A549 (cell line): ENCODE data around the gene ADM2. TPM values are rescaled to one million over a fixed set of nuclear protein-coding genes. Genes with fewer than 3 reads are reported as not detected.

Experiments used
- ATAC-seq, 2 experiments: fragments of 200-7000 bp in 1 of 2; fragments of >200 bp in 1 of 2; cut with Nextera tagmentation in 1 of 2; cut with Tn5 transposase in 1 of 2; 3 replicates each; pipeline versions ENCODE4 v1.8.0 to v1.9.1; 2018 to 2020; ENCODE audit warnings: mild to moderate bottlenecking in 1 of 2, moderate library complexity in 1 of 2
- CTCF ChIA-PET: fragments of 300-600 bp; sonication (Branson Sonifier 250); formaldehyde crosslinking; extraction: SDS; loops from one replicate; lab custom pipeline; 2021; ENCODE audit warnings: antibody characterized with exemption, inconsistent platforms; lab: Yijun Ruan, JAX
- POLR2A ChIA-PET: fragments of 350-600 bp; formaldehyde crosslinking; extraction: SDS; loops from one replicate; lab custom pipeline; 2021; ENCODE audit warnings: antibody characterized with exemption, inconsistent platforms; lab: Yijun Ruan, JAX
- DNase-seq, 2 experiments: peaks; one replicate each; pipeline versions ENCODE4 v3.0.0 to v3.0.0-alpha.2; 2011 to 2016; ENCODE audit warnings: low read depth in 1 of 2, low spot score in 1 of 2
- FAIRE-seq: peaks from 2 replicates; lab custom pipeline; 2011; peaks lifted over from hg19 to GRCh38; lab: Jason Lieb, UNC
- H3K27ac ChIP-seq, 2 experiments: fragments of >200 bp; sonication (Bioruptor Twin); formaldehyde crosslinking; 3 replicates each; pipeline ENCODE4 v1.5.1; 2016 to 2017
- H3K4me1 ChIP-seq: fragments of >200 bp; sonication (Bioruptor Twin); formaldehyde crosslinking; 3 replicates; pipeline ENCODE4 v1.6.1; 2016
- H3K4me2 ChIP-seq: fragments of >200 bp; sonication (Bioruptor Twin); formaldehyde crosslinking; 3 replicates; pipeline ENCODE4 v1.6.1; 2016
- H3K4me3 ChIP-seq: fragments of >200 bp; sonication (Bioruptor Twin); formaldehyde crosslinking; 3 replicates; pipeline ENCODE4 v1.5.1; 2016
- H3K9me3 ChIP-seq: fragments of >200 bp; sonication (Bioruptor Twin); formaldehyde crosslinking; 3 replicates; pipeline ENCODE4 v1.6.1; 2016
- BHLHE40 ChIP-seq: IDR thresholded peaks from 2 replicates; pipeline ENCODE4 v1.6.1; 2012; ENCODE audit warnings: low read depth, low read length, inconsistent platforms
- CBX2 ChIP-seq: fragments of 200-600 bp; sonication (generic); IDR thresholded peaks from 2 replicates; pipeline ENCODE4 v1.6.1; 2016; ENCODE audit warnings: low read depth, mild to moderate bottlenecking, borderline replicate concordance
- CBX8 ChIP-seq: fragments of 200-600 bp; sonication (generic); IDR thresholded peaks from 2 replicates; pipeline ENCODE4 v1.6.1; 2016
- CHD2 ChIP-seq: fragments of 150-350 bp; IDR thresholded peaks from 2 replicates; pipeline ENCODE4 v1.6.1; 2014; ENCODE audit warnings: low read length; ENCODE audit not compliant: partially characterized antibody
- CTCF ChIP-seq: fragments of >200 bp; sonication (Bioruptor Twin); formaldehyde crosslinking; IDR thresholded peaks from 3 replicates; pipeline ENCODE4 v1.5.1; 2016
- EHF ChIP-seq: fragments of 250-450 bp; sonication (Bioruptor Pico); IDR thresholded peaks from 2 replicates; pipeline ENCODE4 v1.5.0; 2020; ENCODE audit warnings: mild to moderate bottlenecking
- EP300 ChIP-seq, 2 experiments: fragments of >200 bp; sonication (Bioruptor Twin); formaldehyde crosslinking; IDR thresholded peaks; 2 replicates in 1 of 2; 3 replicates in 1 of 2; pipeline ENCODE4 v1.6.1; 2016 to 2017
- FOSL2 ChIP-seq, 2 experiments: fragments of 450-650 bp in 1 of 2; fragments of >200 bp in 1 of 2; sonication (Bioruptor Twin) in 1 of 2; formaldehyde crosslinking; IDR thresholded peaks; 2 replicates each; pipeline versions ENCODE4 v1.5.0 to v1.6.1; 2016 to 2020; ENCODE audit warnings: mild to moderate bottlenecking in 1 of 2, moderate library complexity in 1 of 2
- GATA3 ChIP-seq: IDR thresholded peaks from 2 replicates; pipeline ENCODE4 v1.6.1; 2012; ENCODE audit warnings: borderline replicate concordance
- HDAC2 ChIP-seq: fragments of 200-600 bp; sonication (generic); IDR thresholded peaks from 2 replicates; pipeline ENCODE4 v1.6.1; 2016
- HES2 ChIP-seq: fragments of >200 bp; sonication (Bioruptor Twin); formaldehyde crosslinking; IDR thresholded peaks from 2 replicates; pipeline ENCODE4 v1.6.1; 2016
- HOXB13 ChIP-seq: fragments of 250-450 bp; sonication (Bioruptor Pico); IDR thresholded peaks from 2 replicates; pipeline ENCODE4 v1.5.0; 2020; ENCODE audit warnings: low read depth, mild to moderate bottlenecking, moderate library complexity
- HOXB5 ChIP-seq: fragments of 250-450 bp; sonication (Bioruptor Pico); IDR thresholded peaks from 2 replicates; pipeline ENCODE4 v1.5.0; 2020; ENCODE audit warnings: mild to moderate bottlenecking, moderate library complexity
- KDM5A ChIP-seq: fragments of 200-600 bp; sonication (generic); IDR thresholded peaks from 2 replicates; pipeline ENCODE4 v1.6.1; 2016; ENCODE audit warnings: antibody characterized with exemption, mild to moderate bottlenecking
- MAZ ChIP-seq: fragments of 150-350 bp; IDR thresholded peaks from 2 replicates; pipeline ENCODE4 v1.6.1; 2014; ENCODE audit warnings: antibody characterized with exemption, low read depth, low read length, borderline replicate concordance
- MYC ChIP-seq: IDR thresholded peaks from 2 replicates; pipeline ENCODE4 v1.6.1; 2012; ENCODE audit warnings: mild to moderate bottlenecking, inconsistent platforms, low read length, improper control_type of control experiment, borderline replicate concordance
- NFE2L2 ChIP-seq: fragments of 150-350 bp; conservative IDR thresholded peaks from 2 replicates; pipeline ENCODE4 v1.6.1; 2014; ENCODE audit warnings: low read length
- NPAS2 ChIP-seq: fragments of 250-450 bp; sonication (Bioruptor Pico); IDR thresholded peaks from 2 replicates; pipeline ENCODE4 v1.8.0; 2022; ENCODE audit warnings: mild to moderate bottlenecking, moderate library complexity, borderline replicate concordance
- PBX3 ChIP-seq: IDR thresholded peaks from 2 replicates; pipeline ENCODE4 v1.6.1; 2012
- RCOR1 ChIP-seq: fragments of 150-350 bp; IDR thresholded peaks from 2 replicates; pipeline ENCODE4 v1.6.1; 2014; ENCODE audit warnings: antibody characterized with exemption, low read length, low read depth
- RFX5 ChIP-seq: fragments of 450-650 bp; IDR thresholded peaks from 2 replicates; pipeline ENCODE4 v1.7.1; 2014; ENCODE audit warnings: antibody characterized with exemption, mild to moderate bottlenecking, moderate library complexity
- RNF2 ChIP-seq: fragments of 200-600 bp; sonication (generic); IDR thresholded peaks from 2 replicates; pipeline ENCODE4 v1.6.1; 2016; ENCODE audit warnings: low read depth, mild to moderate bottlenecking, antibody characterized with exemption, moderate library complexity, borderline replicate concordance
- SREBF2 ChIP-seq: fragments of 450-650 bp; IDR thresholded peaks from 2 replicates; pipeline ENCODE4 v1.6.1; 2014; ENCODE audit warnings: mild to moderate bottlenecking, moderate library complexity
- TFCP2L1 ChIP-seq: fragments of 250-450 bp; sonication (Bioruptor Pico); IDR thresholded peaks from 2 replicates; pipeline ENCODE4 v1.5.0; 2021; ENCODE audit warnings: mild to moderate bottlenecking
- TP53 ChIP-seq: fragments of 250-450 bp; sonication (Bioruptor Pico); IDR thresholded peaks from 2 replicates; pipeline ENCODE4 v1.5.0; 2021; ENCODE audit warnings: mild to moderate bottlenecking, moderate library complexity
- USF2 ChIP-seq: fragments of 450-650 bp; IDR thresholded peaks from 2 replicates; pipeline ENCODE4 v1.6.1; 2014; ENCODE audit warnings: antibody characterized with exemption
- ZC3H11A ChIP-seq: fragments of 450-650 bp; IDR thresholded peaks from 2 replicates; pipeline ENCODE4 v1.6.1; 2014; ENCODE audit warnings: antibody characterized with exemption, mild to moderate bottlenecking
- WGBS: methylation state at CpG from one replicate; pipeline ENCODE4 v1.1.6; 2017; ENCODE audit errors: missing lambda C conversion rate; 5-methylcytosine and 5-hydroxymethylcytosine counted together
- polyA plus RNA-seq, 4 experiments: library from polyadenylated mRNA; depleted of rRNA in 3 of 4; stranded (reverse); fragments of >200 nt; fragmentation: RNase III in 1 of 4; extraction: RNeasy Plus Mini Kit Qiagen cat#74134 plus additional on column Dnase treatment in 1 of 4; gene quantifications; 2 replicates in 3 of 4; 3 replicates in 1 of 4; pipeline ENCODE4 v1.2.3, GENCODE V29; 2011 to 2017

The ADM2 gene
- polyA plus RNA-seq, 2 of the 4 experiments (the other 2 are of a cell fraction) = 0.50 to 1.1 TPM

GRCh38 chr22:50445071-50445879, 36.1 kb upstream of the ADM2 start:
- WGBS = 78% methylated on average over 21 of the region's 30 CpGs
- CTCF ChIA-PET = interaction anchor here (1.2 to 1.4 kb wide), 2 partner anchors 53 to 95 kb away, joined by 3 read pairs; no protein-coding TSS in a partner anchor
- TF ChIP-seq CHD2 = no peak
- Histone ChIP-seq H3K4me3 (no peak overlapping the region), H3K4me2 (no peak overlapping the region), H3K27ac (no peak overlapping the region), H3K4me1 (peaks cover 11% of the 10 kb centered on the region; the same call in 1 of the 3 replicates), H3K9me3 (no peaks in the 10 kb centered on the region)
- POLR2A ChIA-PET = interaction anchor here (0.7 kb wide), 1 partner anchor 34 kb away, joined by 3 read pairs; no protein-coding TSS in a partner anchor
- no peak for FAIRE-seq
- DNase-seq = no peak
- no peak for ATAC-seq

- H3K4me2 ChIP-seq = no peak overlapping the region
- TF ChIP-seq GATA3 (no peak), TP53 (no peak), BHLHE40 (no peak), RFX5 (no peak), FOSL2 (IDR thresholded peaks at IDR 0.05) (no peak), FOSL2 (CRISPR knock-in tag; IDR thresholded peaks at IDR 0.05) (no peak), RCOR1 (no peak), HES2 (no peak), EHF (CRISPR knock-in tag) (no peak), HDAC2 (no peak), USF2 (no peak), ZC3H11A (no peak), NFE2L2 (no peak), PBX3 (no peak), SREBF2 (no peak)
- H3K4me1 ChIP-seq = peaks cover 11% of the 10 kb centered on the region; the same call in 1 of the 3 replicates
- FAIRE-seq (no peak), DNase-seq (no peak), ATAC-seq (no peak)
- H3K4me3 ChIP-seq = no peak overlapping the region
- WGBS = 85% methylated on average over 13 of the region's 17 CpGs
- CTCF ChIA-PET = interaction anchor here (1.4 kb wide), 1 partner anchor 52 kb away, joined by 3 read pairs; no protein-coding TSS in a partner anchor
- no peak overlapping the region for H3K27ac ChIP-seq
- POLR2A ChIA-PET = no interaction called here
- no peaks in the 10 kb centered on the region for H3K9me3 ChIP-seq
These were observed 35.2 kb upstream of the ADM2 start for GRCh38 chr22:50445880-50446707.

- CTCF ChIA-PET = no interaction called here
- 91% methylated on average over 29 of the region's 54 CpGs for WGBS
- peak in 1 of 2 experiments; percentile 11; a peak in 1 of 6 replicates for ATAC-seq
- TF ChIP-seq CBX2 = no peak
- no peak for TF ChIP-seq HOXB5 (CRISPR knock-in tag)
- TF ChIP-seq CTCF = no peak
- no peak for TF ChIP-seq EP300 (IDR thresholded peaks at IDR 0.05)
- no peak for TF ChIP-seq MYC
- no peak for TF ChIP-seq FOSL2 (IDR thresholded peaks at IDR 0.05)
- TF ChIP-seq FOSL2 (CRISPR knock-in tag; IDR thresholded peaks at IDR 0.05) = no peak
- no peak for TF ChIP-seq KDM5A
- no peak for TF ChIP-seq HOXB13 (CRISPR knock-in tag)
- no peak for TF ChIP-seq NPAS2 (CRISPR knock-in tag)
- no peak for TF ChIP-seq TFCP2L1 (CRISPR knock-in tag)
- TF ChIP-seq CBX8 = no peak
- no peak for TF ChIP-seq BHLHE40
- no peak for TF ChIP-seq RNF2
- no peak for TF ChIP-seq RCOR1
- no peak for TF ChIP-seq CHD2
- no peak for TF ChIP-seq MAZ
These were observed 34.4 kb upstream of the ADM2 start for GRCh38 chr22:50446708-50447575.

More at GRCh38 chr22:50446708-50447575, 34.4 kb upstream of the ADM2 start:
- no peaks in the 10 kb centered on the region for H3K9me3 ChIP-seq
- peaks cover 11% of the 10 kb centered on the region; the same call in 1 of the 3 replicates for H3K4me1 ChIP-seq
- H3K27ac ChIP-seq = no peak overlapping the region
- FAIRE-seq = no peak
- POLR2A ChIA-PET = no interaction called here
- no peak for DNase-seq
- no peak overlapping the region for H3K4me2 ChIP-seq
- no peak overlapping the region for H3K4me3 ChIP-seq
